SJCRH30 (cell line): Measurements from ENCODE around the gene ATRN. TPM values are rescaled to one million over a fixed set of nuclear protein-coding genes. Genes with fewer than 3 reads are reported as not detected.
"Not testable (repeated sequence)": the region's sequence is repeated elsewhere in the genome, so short reads cannot be mapped to it uniquely, and the experiment has no call there.

Experiments used
- DNase-seq, 2 experiments: peaks; one replicate each; pipeline ENCODE4 v3.0.0-alpha.2; 2015 to 2020
- H3K27ac ChIP-seq: fragments of 250-450 bp; sonication (Bioruptor Pico); 2 replicates; pipeline ENCODE4 v1.5.1; 2020; ENCODE audit warnings: mild to moderate bottlenecking, moderate library complexity
- H3K27me3 ChIP-seq: fragments of 250-450 bp; sonication (Bioruptor Pico); 2 replicates; pipeline ENCODE4 v1.5.1; 2020; ENCODE audit warnings: mild to moderate bottlenecking, moderate library complexity
- H3K36me3 ChIP-seq: fragments of 250-450 bp; sonication (Bioruptor Pico); 2 replicates; pipeline ENCODE4 v1.5.1; 2020; ENCODE audit warnings: mild to moderate bottlenecking, moderate library complexity
- H3K4me1 ChIP-seq: fragments of 250-450 bp; sonication (Bioruptor Pico); 2 replicates; pipeline ENCODE4 v1.5.1; 2020; ENCODE audit warnings: mild to moderate bottlenecking, moderate library complexity
- H3K4me3 ChIP-seq: fragments of 250-450 bp; sonication (Bioruptor Pico); 2 replicates; pipeline ENCODE4 v1.5.1; 2020; ENCODE audit warnings: mild to moderate bottlenecking, moderate library complexity
- H3K9me3 ChIP-seq: fragments of 250-450 bp; sonication (Bioruptor Pico); replicated peaks from 2 replicates; pipeline ENCODE4 v1.5.1; 2020; ENCODE audit warnings: mild to moderate bottlenecking, moderate library complexity
- total RNA-seq: library from RNA; depleted of rRNA; stranded (reverse); fragments of >200 nt; shearing (Covaris generic); gene quantifications from 2 replicates; pipeline ENCODE4 v1.2.3, GENCODE V29; 2014

Gene ATRN
- total RNA-seq, 1 experiment from 2014 or later = 27.9 TPM

- H3K36me3 ChIP-seq = no peaks in the 10 kb centered on the region
- no peak for DNase-seq
- H3K4me1 ChIP-seq = peaks cover 6% of the 10 kb centered on the region
- no peak overlapping the region for H3K4me3 ChIP-seq
- no peak overlapping the region for H3K27ac ChIP-seq
- H3K27me3 ChIP-seq = no peaks in the 10 kb centered on the region
- no peaks in the 10 kb centered on the region for H3K9me3 ChIP-seq
Measured at GRCh38 chr20:3454831-3455230, 16.0 kb upstream of the ATRN start.

DNA sequence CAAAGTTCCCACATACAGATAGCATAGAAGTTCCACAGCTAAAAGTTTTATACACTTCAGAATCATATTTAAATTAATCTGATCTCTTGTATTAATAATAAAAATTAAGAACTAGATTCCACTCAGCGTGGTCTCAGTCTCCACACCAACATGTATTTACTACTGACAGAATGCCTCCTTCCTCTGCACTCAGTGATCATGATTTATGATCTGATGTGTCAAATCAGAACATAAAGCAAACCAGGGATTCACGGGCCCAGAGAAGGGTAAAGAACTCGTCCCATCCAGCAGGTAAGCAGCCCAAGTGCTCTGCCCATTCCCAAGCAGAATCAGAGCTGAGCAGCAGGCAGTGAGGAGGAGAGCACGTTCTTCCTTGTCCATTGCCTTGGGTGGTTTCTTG lies 14.2 kb upstream of the ATRN start:
- H3K4me3 ChIP-seq = no peak overlapping the region
- no peaks in the 10 kb centered on the region for H3K27me3 ChIP-seq
- H3K9me3 ChIP-seq = no peaks in the 10 kb centered on the region
- DNase-seq = no peak
- no peaks in the 10 kb centered on the region for H3K36me3 ChIP-seq
- no peak overlapping the region for H3K27ac ChIP-seq
- peaks cover 19% of the 10 kb centered on the region for H3K4me1 ChIP-seq

DNA sequence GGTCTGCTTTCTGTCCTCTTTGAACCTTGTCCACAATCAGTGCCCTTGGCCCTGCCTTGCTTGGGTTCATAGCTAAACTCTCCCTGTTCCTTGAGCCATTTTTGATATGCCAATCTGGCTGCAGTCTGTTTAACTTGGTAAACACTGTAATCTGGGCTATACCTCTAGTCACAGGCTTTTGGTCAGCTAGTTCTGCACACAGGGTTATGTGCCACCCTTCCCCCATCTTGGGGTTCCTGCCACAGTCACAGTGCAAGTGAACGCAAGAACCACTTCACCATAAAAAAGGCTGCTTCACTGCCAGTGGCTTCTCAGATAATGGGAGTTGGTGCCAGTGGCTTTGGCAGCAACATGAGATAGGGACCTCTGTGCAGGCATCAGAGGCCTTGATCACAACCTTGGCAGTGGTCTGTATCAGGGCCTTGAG lies 10.9 kb upstream of the ATRN start:
- Histone ChIP-seq H3K27ac (peak overlapping the region; percentile 96), H3K27me3 (no peaks in the 10 kb centered on the region), H3K9me3 (no peaks in the 10 kb centered on the region), H3K36me3 (no peaks in the 10 kb centered on the region), H3K4me1 (peaks cover 29% of the 10 kb centered on the region), H3K4me3 (no peak overlapping the region)
- peak in 1 of 2 experiments; percentile 13 for DNase-seq

DNA sequence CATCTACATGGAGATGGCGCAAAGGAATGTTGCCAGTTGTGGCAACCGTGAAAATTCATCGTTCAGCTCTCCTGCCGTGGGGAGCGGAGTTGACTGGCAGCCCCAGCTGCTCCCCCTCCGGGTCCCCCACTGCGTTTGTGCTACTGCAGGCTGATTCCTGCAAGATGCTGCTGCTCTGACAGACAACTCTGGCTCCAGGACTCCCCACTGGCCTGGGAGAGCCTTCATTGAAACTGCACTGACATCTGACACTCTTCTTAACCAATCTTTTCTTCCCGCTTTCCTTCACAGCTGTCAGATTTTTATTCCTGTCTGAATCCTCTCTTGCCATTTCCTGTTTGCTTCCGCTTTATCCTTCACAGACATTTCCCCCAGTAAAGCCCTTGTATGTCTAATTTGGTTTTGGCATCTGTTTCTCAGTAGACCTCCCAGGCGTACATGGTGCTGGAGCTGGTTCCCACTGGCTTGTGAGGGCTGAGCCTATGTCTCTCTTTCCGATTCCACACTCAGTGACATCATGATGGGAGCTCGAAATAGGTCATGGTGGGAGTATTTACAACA lies 9.5 kb upstream of the ATRN start:
- peak; percentile 99 for DNase-seq
- H3K27me3 ChIP-seq = no peaks in the 10 kb centered on the region
- H3K36me3 ChIP-seq = no peaks in the 10 kb centered on the region
- H3K4me3 ChIP-seq = no peak overlapping the region
- peak overlapping the region; percentile 96 for H3K27ac ChIP-seq
- no peaks in the 10 kb centered on the region for H3K9me3 ChIP-seq
- H3K4me1 ChIP-seq = peaks cover 29% of the 10 kb centered on the region

- DNase-seq = peak; percentile 39 to 62
- Histone ChIP-seq H3K4me3 (no peak overlapping the region), H3K9me3 (no peaks in the 10 kb centered on the region), H3K36me3 (no peaks in the 10 kb centered on the region), H3K4me1 (peaks cover 29% of the 10 kb centered on the region), H3K27ac (peak overlapping the region; percentile 96), H3K27me3 (no peaks in the 10 kb centered on the region)
Measured at GRCh38 chr20:3461911-3462677, 8.7 kb upstream of the ATRN start.

DNA sequence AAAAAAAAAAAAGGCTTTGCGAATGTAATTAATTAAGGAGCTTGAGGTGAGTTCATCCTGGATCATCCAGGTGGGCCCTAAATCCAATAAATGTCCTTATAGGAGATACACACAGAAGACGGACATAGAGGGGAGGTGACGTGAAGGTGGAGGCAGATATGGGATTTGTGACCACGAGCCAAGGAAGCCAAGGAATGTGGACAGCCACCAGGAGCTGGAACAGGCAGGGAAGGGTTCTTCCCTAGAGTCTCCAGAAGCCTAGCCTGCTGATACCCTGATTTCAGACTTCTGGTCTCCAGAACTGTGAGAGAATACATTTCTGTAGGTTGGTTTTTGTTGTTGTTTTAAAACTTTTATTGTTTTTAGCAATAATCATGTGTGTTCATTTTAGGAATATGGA lies 6.7 kb upstream of the ATRN start:
- Histone ChIP-seq H3K4me1 (peaks cover 29% of the 10 kb centered on the region), H3K4me3 (no peak overlapping the region), H3K27me3 (no peaks in the 10 kb centered on the region), H3K27ac (no peak overlapping the region), H3K36me3 (no peaks in the 10 kb centered on the region), H3K9me3 (no peaks in the 10 kb centered on the region)
- no peak for DNase-seq

DNA sequence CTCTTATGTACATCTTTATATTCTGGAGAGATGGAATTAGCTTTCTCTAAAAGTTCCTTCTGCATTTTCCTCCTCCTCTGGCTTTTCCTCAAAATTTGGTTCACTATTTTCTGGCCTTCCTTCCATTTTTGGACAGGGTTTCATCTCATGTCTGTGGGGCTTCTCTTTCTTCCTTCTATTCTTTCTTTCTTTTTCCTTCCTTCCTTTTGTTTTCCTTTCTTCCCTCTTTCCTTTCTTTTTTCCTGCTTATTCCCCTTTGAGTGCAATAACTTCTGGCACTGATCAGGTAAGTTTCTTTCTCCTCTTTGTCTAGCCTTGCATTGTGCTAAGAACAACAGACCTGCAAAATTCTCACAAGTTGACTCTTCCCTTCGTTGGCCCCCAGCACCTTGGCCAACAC lies 5.5 kb upstream of the ATRN start:
- Histone ChIP-seq H3K27me3 (no peaks in the 10 kb centered on the region), H3K4me3 (no peak overlapping the region), H3K9me3 (no peaks in the 10 kb centered on the region), H3K36me3 (no peaks in the 10 kb centered on the region), H3K27ac (no peak overlapping the region), H3K4me1 (peaks cover 22% of the 10 kb centered on the region)
- DNase-seq = no peak

- Histone ChIP-seq H3K27me3 (no peaks in the 10 kb centered on the region), H3K27ac (peak overlapping the region; percentile 58), H3K4me3 (peak overlapping the region; percentile 83), H3K36me3 (no peaks in the 10 kb centered on the region), H3K4me1 (peaks cover 5% of the 10 kb centered on the region; the same call in 1 of the 2 replicates), H3K9me3 (no peaks in the 10 kb centered on the region)
- no peak for DNase-seq
Measured at GRCh38 chr20:3470208-3470626, 601 bp upstream of the ATRN start.

GRCh38 chr20:3471397-3472021 lies 691 bp downstream of the ATRN start:
- Histone ChIP-seq H3K27me3 (no peaks in the 10 kb centered on the region), H3K27ac (peak overlapping the region; percentile 58; the same call in 1 of the 2 replicates), H3K4me3 (peak overlapping the region; percentile 83), H3K4me1 (peaks cover 5% of the 10 kb centered on the region; the same call in 1 of the 2 replicates), H3K9me3 (no peaks in the 10 kb centered on the region), H3K36me3 (no peaks in the 10 kb centered on the region)
- no peak for DNase-seq

DNA sequence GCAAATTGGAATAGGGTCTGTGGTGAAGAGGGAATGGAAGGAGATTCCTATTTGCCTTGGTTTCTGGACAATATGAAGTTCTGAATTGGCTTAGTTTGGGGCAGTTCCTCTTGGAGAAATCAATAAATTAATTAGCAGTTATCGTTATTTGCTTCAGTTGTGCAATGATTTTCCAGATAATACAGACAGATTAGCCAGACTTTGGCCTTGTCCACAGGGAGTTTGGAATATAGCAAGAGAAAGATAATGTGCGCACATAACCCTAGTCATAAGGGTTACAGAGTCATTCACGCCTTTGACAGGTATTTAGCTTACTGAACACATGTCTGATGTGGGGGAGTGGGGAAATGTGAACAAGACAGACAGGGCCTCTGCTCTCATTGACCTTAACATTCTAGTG lies 1.3 kb downstream of the ATRN start:
- H3K36me3 ChIP-seq = no peaks in the 10 kb centered on the region
- DNase-seq = no peak

GRCh38 chr20:3473324-3473723 lies 2.5 kb downstream of the ATRN start:
- H3K9me3 ChIP-seq = no peaks in the 10 kb centered on the region
- H3K27me3 ChIP-seq = no peaks in the 10 kb centered on the region
- no peak overlapping the region for H3K27ac ChIP-seq
- no peak for DNase-seq
- no peak overlapping the region for H3K4me3 ChIP-seq
- H3K36me3 ChIP-seq = no peaks in the 10 kb centered on the region
- peaks cover 5% of the 10 kb centered on the region; the same call in 1 of the 2 replicates for H3K4me1 ChIP-seq

More for the DNA sequence above, 1.3 kb downstream of the ATRN start:
- H3K4me3 ChIP-seq = peak overlapping the region; percentile 83
- peaks cover 5% of the 10 kb centered on the region; the same call in 1 of the 2 replicates for H3K4me1 ChIP-seq
- no peaks in the 10 kb centered on the region for H3K27me3 ChIP-seq
- no peaks in the 10 kb centered on the region for H3K9me3 ChIP-seq
- no peak overlapping the region for H3K27ac ChIP-seq

DNA sequence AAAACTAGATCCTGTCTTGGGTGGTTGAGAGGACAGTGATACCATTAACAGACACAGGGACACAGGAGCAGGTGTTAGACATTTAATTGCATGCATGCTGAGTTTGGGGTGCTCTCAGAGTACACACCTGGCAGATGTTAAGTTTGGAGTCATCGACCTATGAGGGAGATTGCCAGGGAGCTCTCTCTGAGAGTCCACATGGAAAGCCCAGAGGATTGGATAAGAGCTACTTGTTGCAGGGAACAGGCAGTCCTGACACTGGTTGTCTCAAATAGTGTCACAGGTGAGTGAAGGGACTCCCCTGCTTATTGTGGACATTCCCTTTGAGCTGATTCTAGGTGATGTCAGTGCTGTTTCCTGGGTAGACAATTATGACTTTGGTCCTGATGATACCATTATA lies 3.1 kb downstream of the ATRN start:
- Histone ChIP-seq H3K4me1 (peaks cover 5% of the 10 kb centered on the region; the same call in 1 of the 2 replicates), H3K27ac (no peak overlapping the region), H3K4me3 (no peak overlapping the region), H3K27me3 (no peaks in the 10 kb centered on the region), H3K9me3 (no peaks in the 10 kb centered on the region), H3K36me3 (no peaks in the 10 kb centered on the region)
- DNase-seq = no peak

GRCh38 chr20:3477003-3477860 lies 6.4 kb downstream of the ATRN start:
- not testable (repeated sequence) for H3K4me1 ChIP-seq, H3K4me3 ChIP-seq, H3K27ac ChIP-seq, H3K9me3 ChIP-seq, DNase-seq, H3K36me3 ChIP-seq, H3K27me3 ChIP-seq

DNA sequence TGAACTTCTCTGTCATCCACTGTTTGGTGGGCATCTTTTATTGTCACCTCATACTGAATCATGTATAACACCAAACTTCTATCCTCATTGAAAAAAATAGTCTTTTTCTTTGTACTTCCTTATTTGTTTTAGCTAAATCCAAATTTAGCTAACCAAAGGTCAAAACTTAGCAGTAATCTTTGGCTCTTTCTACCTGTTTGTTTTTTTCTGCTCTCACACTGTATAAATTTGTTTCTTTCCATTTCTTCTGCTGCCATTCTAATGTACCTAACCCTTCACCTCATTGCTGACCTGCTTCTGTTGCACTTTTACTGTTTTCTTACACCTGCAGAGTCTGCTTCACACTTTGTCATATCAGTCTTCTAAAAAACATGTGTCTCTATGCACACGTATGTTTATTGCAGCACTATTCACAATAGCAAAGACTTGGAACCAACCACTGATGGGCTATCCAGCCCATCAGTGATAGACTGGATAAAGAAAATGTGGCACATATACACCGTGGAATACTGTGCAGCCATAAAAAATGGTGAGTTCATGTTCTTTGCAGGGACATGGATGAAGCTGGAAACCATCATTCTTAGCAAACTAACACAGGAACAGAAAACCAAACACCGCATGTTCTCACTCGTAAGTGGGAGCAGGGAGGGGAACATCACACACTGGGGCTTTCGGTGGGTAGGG lies 7.2 kb downstream of the ATRN start:
- no peaks in the 10 kb centered on the region; the same call in 1 of the 2 replicates for H3K4me1 ChIP-seq
- no peak overlapping the region for H3K4me3 ChIP-seq
- H3K27ac ChIP-seq = no peak overlapping the region
- H3K36me3 ChIP-seq = no peaks in the 10 kb centered on the region
- no peak for DNase-seq
- no peaks in the 10 kb centered on the region for H3K27me3 ChIP-seq
- H3K9me3 ChIP-seq = no peaks in the 10 kb centered on the region
